LNCaP clone FGC (cell line): Measurements from ENCODE around the gene ARMH4.

ENCODE experiments used
- DNase-seq: peaks from one replicate; pipeline ENCODE4 v3.0.0-alpha.2; 2011; ENCODE audit warnings: low read depth
- H3K4me3 ChIP-seq: 2 replicates; pipeline ENCODE4 v1.5.1; 2011; ENCODE audit warnings: mild to moderate bottlenecking, low read depth, low read length, control low read depth
- TF ChIP-seq, protein P1 (sequence below): IDR thresholded peaks from 2 replicates; pipeline ENCODE4 v1.5.1; 2012; ENCODE audit warnings: mild to moderate bottlenecking; ENCODE audit not compliant: control insufficient read depth, insufficient read depth; ENCODE audit errors: extremely low read depth

The ARMH4 gene

DNA sequence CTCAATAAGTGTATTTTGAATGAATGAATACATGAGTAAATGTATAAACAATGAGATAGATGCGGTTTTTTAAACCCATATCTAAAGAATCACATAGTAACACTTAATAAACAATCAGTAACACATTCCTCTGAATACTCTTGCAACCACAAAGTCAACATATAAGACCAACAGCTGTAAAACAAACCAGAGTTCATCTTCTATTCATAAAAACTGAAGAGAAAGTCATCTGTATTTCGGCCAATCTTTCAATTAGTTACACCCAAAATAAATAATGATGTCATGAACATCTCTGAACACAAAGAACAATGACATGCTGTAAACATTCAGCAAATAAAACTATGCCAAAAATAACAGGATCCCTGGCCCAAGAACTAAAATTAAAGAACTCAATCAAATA is 47.2 kb downstream of the ARMH4 start:
- peak; percentile 97 for DNase-seq
- no peak overlapping the region for H3K4me3 ChIP-seq
- TF ChIP-seq, protein P1, sequence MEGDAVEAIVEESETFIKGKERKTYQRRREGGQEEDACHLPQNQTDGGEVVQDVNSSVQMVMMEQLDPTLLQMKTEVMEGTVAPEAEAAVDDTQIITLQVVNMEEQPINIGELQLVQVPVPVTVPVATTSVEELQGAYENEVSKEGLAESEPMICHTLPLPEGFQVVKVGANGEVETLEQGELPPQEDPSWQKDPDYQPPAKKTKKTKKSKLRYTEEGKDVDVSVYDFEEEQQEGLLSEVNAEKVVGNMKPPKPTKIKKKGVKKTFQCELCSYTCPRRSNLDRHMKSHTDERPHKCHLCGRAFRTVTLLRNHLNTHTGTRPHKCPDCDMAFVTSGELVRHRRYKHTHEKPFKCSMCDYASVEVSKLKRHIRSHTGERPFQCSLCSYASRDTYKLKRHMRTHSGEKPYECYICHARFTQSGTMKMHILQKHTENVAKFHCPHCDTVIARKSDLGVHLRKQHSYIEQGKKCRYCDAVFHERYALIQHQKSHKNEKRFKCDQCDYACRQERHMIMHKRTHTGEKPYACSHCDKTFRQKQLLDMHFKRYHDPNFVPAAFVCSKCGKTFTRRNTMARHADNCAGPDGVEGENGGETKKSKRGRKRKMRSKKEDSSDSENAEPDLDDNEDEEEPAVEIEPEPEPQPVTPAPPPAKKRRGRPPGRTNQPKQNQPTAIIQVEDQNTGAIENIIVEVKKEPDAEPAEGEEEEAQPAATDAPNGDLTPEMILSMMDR = no peak

DNA sequence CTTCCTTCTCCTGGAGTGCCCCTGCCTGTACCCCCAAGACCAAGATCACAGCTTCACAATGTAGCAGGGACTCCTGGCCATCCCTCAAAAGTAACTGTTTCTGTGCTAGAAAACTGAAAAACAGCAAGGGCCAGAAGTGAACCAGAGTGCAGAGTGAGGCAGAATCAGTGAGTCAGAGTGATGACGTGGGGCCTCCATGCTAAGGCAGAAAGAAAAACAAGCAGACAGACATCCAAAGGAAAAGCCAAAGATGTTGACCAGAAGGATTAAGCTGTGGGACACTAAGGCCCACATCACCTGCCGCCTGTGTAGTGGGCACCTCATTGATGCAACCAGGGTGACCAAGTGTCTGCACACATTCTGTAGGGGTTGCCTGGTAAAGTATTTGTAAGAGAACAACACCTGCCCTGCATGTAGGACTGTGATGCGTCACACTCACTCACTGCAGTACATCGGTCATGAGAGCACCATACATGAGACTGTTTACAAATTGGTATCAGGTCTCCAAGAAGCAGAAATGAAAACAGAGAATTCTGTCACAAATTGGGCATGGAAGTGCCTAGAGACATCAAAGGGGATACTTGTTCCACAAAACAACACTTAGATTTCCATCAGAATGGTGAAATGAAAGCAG is 51.2 kb downstream of the ARMH4 start:
- H3K4me3 ChIP-seq = no peak overlapping the region
- DNase-seq = no peak
- TF ChIP-seq, protein P1 = no peak

DNA sequence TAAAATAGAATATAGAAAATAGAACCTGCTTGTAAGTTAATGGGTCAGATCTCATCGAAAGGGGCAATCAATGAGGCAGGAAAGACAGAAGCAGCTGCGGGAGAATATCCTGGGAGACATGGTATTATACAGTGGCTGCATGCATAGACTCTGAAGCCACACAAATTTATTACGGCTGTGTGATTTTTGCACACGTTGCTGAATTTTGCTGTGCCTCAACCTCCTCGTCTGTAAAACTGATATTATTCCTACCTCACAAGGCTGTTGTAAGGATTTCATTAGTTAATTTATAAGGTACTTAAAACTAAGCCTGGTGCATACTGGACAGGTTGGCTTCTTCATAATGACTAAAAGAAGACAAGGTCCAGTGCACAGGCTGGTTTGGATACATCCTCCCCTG is 52.3 kb downstream of the ARMH4 start:
- DNase-seq = no peak
- TF ChIP-seq, protein P1 = no peak
- H3K4me3 ChIP-seq = no peak overlapping the region

DNA sequence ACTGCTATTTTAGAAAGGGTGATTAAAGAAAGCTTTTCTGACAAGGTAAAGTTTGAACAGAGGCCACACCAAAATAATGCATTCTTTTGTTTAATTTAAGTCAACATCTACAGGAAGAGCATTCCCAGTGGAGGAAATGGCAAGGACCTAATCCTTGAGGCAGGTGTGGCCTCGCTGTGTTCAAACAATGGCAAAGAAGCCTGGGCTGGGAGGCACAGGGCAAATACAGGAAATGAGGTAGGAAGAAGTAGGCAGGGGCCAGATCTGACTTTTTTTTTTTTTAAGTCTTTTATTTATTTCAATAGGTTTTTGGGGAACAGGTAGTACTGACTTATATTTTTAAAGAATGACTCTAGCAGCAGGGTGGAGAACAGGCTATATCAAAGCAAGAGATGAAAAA is 53.5 kb downstream of the ARMH4 start:
- DNase-seq = no peak

DNA sequence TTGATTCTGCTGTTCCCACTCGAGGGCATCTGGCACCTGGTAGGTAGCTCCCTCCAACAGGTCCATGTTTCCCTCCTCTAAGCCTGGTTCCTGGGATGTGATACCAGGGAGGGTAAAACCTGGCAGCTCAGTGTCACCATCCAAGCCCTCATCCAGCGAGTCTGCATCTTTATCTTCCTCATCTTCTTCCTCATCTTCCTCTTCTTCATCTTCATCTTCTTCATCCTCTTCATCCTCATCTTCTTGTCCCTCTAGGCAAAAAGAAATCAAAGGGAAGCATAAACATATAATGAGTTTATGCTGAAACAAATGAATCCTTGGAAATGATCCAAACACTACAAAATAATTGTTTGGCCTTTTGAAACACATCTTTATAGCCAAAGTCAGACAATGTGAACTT is 55.3 kb downstream of the ARMH4 start:
- no peak for DNase-seq
- TF ChIP-seq, protein P1 = no peak
- no peak overlapping the region for H3K4me3 ChIP-seq

More for the DNA sequence above, 53.5 kb downstream of the ARMH4 start:
- H3K4me3 ChIP-seq = no peak overlapping the region
- TF ChIP-seq, protein P1 = no peak

DNA sequence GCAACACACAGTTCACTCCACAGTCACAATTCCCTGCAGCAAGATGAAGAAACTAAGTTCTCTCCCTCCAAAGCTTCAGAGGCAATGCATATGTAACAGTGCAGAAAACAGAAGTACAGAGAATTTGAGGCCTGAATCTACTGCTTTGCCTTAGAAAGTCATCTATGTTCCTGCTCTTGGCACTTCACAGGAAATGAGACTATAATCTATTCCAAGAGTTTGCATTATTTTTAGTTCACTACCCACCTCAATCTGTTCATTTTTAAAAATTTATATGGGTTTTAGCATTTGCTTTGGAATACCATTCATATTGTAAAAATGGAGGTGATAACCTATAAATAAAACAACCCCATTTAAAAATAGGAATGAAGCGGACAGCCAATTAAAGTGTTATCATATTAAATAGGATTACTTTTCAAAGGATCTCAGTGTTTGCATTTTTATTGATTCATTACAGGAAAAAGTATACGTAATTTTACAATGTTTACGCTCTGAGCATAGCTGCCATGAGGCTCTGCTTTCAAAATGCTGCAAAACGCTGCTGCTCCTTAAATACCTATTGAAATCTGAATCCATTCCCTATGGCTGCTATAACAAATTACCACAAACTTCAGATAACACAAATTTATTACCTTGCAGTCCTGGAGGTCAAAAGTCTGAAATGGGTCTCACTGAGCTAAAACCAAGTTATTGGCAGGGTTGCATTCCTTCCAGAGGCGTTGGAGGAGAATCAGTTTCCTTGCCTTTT is 60.0 kb downstream of the ARMH4 start:
- H3K4me3 ChIP-seq = no peak overlapping the region
- TF ChIP-seq, protein P1 = no peak
- DNase-seq = no peak
